ENCODE measurements around the gene ADAM11.

- TF ChIP-seq CTCF (IDR thresholded peaks at IDR 0.05): no peak
- no peak for TF ChIP-seq EP300 (IDR thresholded peaks at IDR 0.05)
Observed at GRCh38 chr17:44801880-44802279, 43.1 kb downstream of the ADAM11 start.

Data from tibial nerve (tissue), 4 donors.